HCT116 (cell line): Measurements from ENCODE around the gene CGRRF1. TPM values are rescaled to one million over a fixed set of nuclear protein-coding genes. Genes with fewer than 3 reads are reported as not detected.

Experiments
- ATAC-seq: fragments of 200-7000 bp; cut with Tn5 transposase; 2 replicates; pipeline ENCODE4 v1.9.1; 2020; ENCODE audit warnings: mild to moderate bottlenecking, moderate library complexity
- BruUV-seq: library from RNA; stranded (reverse); fragments of 400-500 nt; replicated peaks from 2 replicates; lab custom pipeline; 2021; lab: Mats Ljungman, UMichigan
- CTCF ChIA-PET: fragments of 300-600 bp; sonication (Branson Sonifier 250); formaldehyde crosslinking; loops from one replicate; lab custom pipeline; 2021; ENCODE audit warnings: antibody characterized with exemption; lab: Charles Lee
- POLR2A ChIA-PET: fragments of 300-600, 350-600 bp; sonication (Branson Sonifier 250); formaldehyde crosslinking; loops from one replicate; lab custom pipeline; 2021; ENCODE audit warnings: antibody characterized with exemption; lab: Charles Lee
- RAD21 ChIA-PET, 2 experiments: fragments of 300-600 bp; sonication (Branson Sonifier 250); formaldehyde crosslinking; loops; one replicate each; lab custom pipeline; 2023; ENCODE audit warnings: low total read pairs in 2 of 2; ENCODE audit not compliant: uncharacterized antibody in 2 of 2, unreplicated experiment in 2 of 2, low non-redundant PET in 1 of 2; lab: Charles Lee
- DNase-seq: peaks from one replicate; pipeline ENCODE4 v3.0.0-alpha.2; 2010; ENCODE audit warnings: low read depth, low spot score
- H2AFZ ChIP-seq: fragments of 200-600 bp; shearing (Covaris generic), sonication (generic); 2 replicates; pipeline ENCODE4 v1.6.1; 2017; ENCODE audit warnings: low read depth, mixed run types, mixed read lengths, antibody characterized with exemption, low read length; ENCODE audit not compliant: poor library complexity, severe bottlenecking
- H3K27ac ChIP-seq: 2 replicates; pipeline ENCODE4 v1.5.1; 2012; ENCODE audit warnings: low read depth, low read length
- H3K27me3 ChIP-seq: fragments of 200-600 bp; sonication (generic); 2 replicates; pipeline ENCODE4 v1.6.1; 2016; ENCODE audit warnings: mixed run types, low read length, mixed read lengths; ENCODE audit not compliant: insufficient read depth
- H3K36me3 ChIP-seq, 2 experiments: fragments of 200-500 bp in 1 of 2; fragments of 200-600 bp in 1 of 2; sonication (Bioruptor generic) in 1 of 2; sonication (generic) in 1 of 2; 2 replicates each; pipeline versions ENCODE4 v1.5.1 to v1.6.1; 2014 to 2016; ENCODE audit warnings: low read length in 2 of 2, inconsistent platforms in 1 of 2, mixed read lengths in 1 of 2, mixed run types in 1 of 2; ENCODE audit not compliant: insufficient read depth in 2 of 2, control insufficient read depth in 1 of 2
- H3K4me1 ChIP-seq, 2 experiments: fragments of 200-600 bp in 1 of 2; sonication (generic) in 1 of 2; 2 replicates each; pipeline versions ENCODE4 v1.5.1 to v1.6.1; 2012 to 2017; ENCODE audit warnings: low read length in 2 of 2, inconsistent platforms in 1 of 2, mild to moderate bottlenecking in 1 of 2, mixed read lengths in 1 of 2, mixed run types in 1 of 2, moderate library complexity in 1 of 2; ENCODE audit not compliant: insufficient read depth in 2 of 2, control insufficient read depth in 1 of 2
- H3K4me2 ChIP-seq: fragments of 200-600 bp; sonication (generic); 2 replicates; pipeline ENCODE4 v1.6.1; 2017; ENCODE audit warnings: mixed run types, low read length, mixed read lengths
- H3K4me3 ChIP-seq, 2 experiments: fragments of 200-600 bp in 1 of 2; sonication (generic) in 1 of 2; replicated peaks in 1 of 2; 2 replicates each; pipeline ENCODE4 v1.5.1; 2011 to 2016; ENCODE audit warnings: low read length in 2 of 2, control low read depth in 1 of 2, low read depth in 1 of 2, mild to moderate bottlenecking in 1 of 2, mixed read lengths in 1 of 2, mixed run types in 1 of 2
- H3K79me2 ChIP-seq: fragments of 200-600 bp; sonication (generic); 2 replicates; pipeline ENCODE4 v1.6.1; 2017; ENCODE audit warnings: mild to moderate bottlenecking, mixed run types, low read length, moderate library complexity, mixed read lengths; ENCODE audit not compliant: insufficient read depth
- H3K9ac ChIP-seq: fragments of 200-600 bp; sonication (generic); 2 replicates; pipeline ENCODE4 v1.6.1; 2016; ENCODE audit warnings: low read length, mixed read lengths
- H3K9me2 ChIP-seq: fragments of 200-600 bp; sonication (generic), shearing (Covaris generic); 2 replicates; pipeline ENCODE4 v1.6.1; 2017; ENCODE audit warnings: mixed run types, mild to moderate bottlenecking, moderate library complexity; ENCODE audit not compliant: insufficient read depth
- H3K9me3 ChIP-seq, 2 experiments: fragments of 200-500 bp in 1 of 2; fragments of 200-600 bp in 1 of 2; sonication (Bioruptor generic) in 1 of 2; sonication (generic) in 1 of 2; 2 replicates each; pipeline ENCODE4 v1.6.1; 2014 to 2017; ENCODE audit warnings: low read length in 2 of 2, mixed read lengths in 2 of 2, inconsistent platforms in 1 of 2, low read depth in 1 of 2, mild to moderate bottlenecking in 1 of 2, mixed run types in 1 of 2, moderate library complexity in 1 of 2; ENCODE audit not compliant: control insufficient read depth in 1 of 2, insufficient read depth in 1 of 2
- H4K20me1 ChIP-seq: fragments of 200-600 bp; sonication (generic), shearing (Covaris generic); 2 replicates; pipeline ENCODE4 v1.6.1; 2017; ENCODE audit warnings: mixed run types, mild to moderate bottlenecking, moderate library complexity; ENCODE audit not compliant: insufficient read depth
- CBX3 ChIP-seq: IDR thresholded peaks from 2 replicates; pipeline ENCODE4 v1.6.1; 2012; ENCODE audit warnings: low read depth
- CEBPB ChIP-seq: IDR thresholded peaks from 2 replicates; pipeline ENCODE4 v1.6.1; 2012; ENCODE audit warnings: low read depth
- CTCF ChIP-seq, 3 experiments: fragments of 200-600 bp in 1 of 3; sonication (generic) in 1 of 3; IDR thresholded peaks in 2 of 3; conservative IDR thresholded peaks in 1 of 3; 2 replicates each; pipeline ENCODE4 v1.5.1; 2012 to 2017; ENCODE audit warnings: low read depth in 2 of 3, low read length in 2 of 3, antibody characterized with exemption in 1 of 3, borderline replicate concordance in 1 of 3, control low read depth in 1 of 3, mild to moderate bottlenecking in 1 of 3, mixed read lengths in 1 of 3, mixed run types in 1 of 3, moderate library complexity in 1 of 3; ENCODE audit not compliant: insufficient read depth in 1 of 3
- EGR1 ChIP-seq: IDR thresholded peaks from 2 replicates; pipeline ENCODE4 v1.6.1; 2012; ENCODE audit warnings: low read depth
- ELF1 ChIP-seq: IDR thresholded peaks from 2 replicates; pipeline ENCODE4 v1.6.1; 2012; ENCODE audit warnings: low read depth, borderline replicate concordance
- EZH2 ChIP-seq: fragments of 200-600 bp; sonication (generic); IDR thresholded peaks from 2 replicates; pipeline ENCODE4 v1.6.1; 2017; ENCODE audit warnings: antibody characterized with exemption, mixed run types
- EZH2phosphoT487 ChIP-seq: fragments of 200-600 bp; IDR thresholded peaks from 2 replicates; pipeline ENCODE4 v1.6.1; 2018; ENCODE audit warnings: antibody characterized with exemption, borderline replicate concordance
- FOSL1 ChIP-seq: IDR thresholded peaks from 2 replicates; pipeline ENCODE4 v1.6.1; 2012; ENCODE audit warnings: low read depth
- POLR2AphosphoS5 ChIP-seq: IDR thresholded peaks from 2 replicates; pipeline ENCODE4 v1.6.1; 2011; ENCODE audit warnings: mild to moderate bottlenecking, low read depth, low read length, moderate library complexity
- RAD21 ChIP-seq: IDR thresholded peaks from 2 replicates; pipeline ENCODE4 v1.6.1; 2012; ENCODE audit warnings: low read depth, mild to moderate bottlenecking
- REST ChIP-seq: IDR thresholded peaks from 2 replicates; pipeline ENCODE4 v1.6.1; 2012; ENCODE audit warnings: low read depth
- SIN3A ChIP-seq: IDR thresholded peaks from 2 replicates; pipeline ENCODE4 v1.6.1; 2012; ENCODE audit warnings: low read depth
- SP1 ChIP-seq: IDR thresholded peaks from 2 replicates; pipeline ENCODE4 v1.6.1; 2012; ENCODE audit warnings: low read depth
- SRF ChIP-seq: IDR thresholded peaks from 2 replicates; pipeline ENCODE4 v1.6.1; 2012; ENCODE audit warnings: low read depth
- TCF7L2 ChIP-seq: IDR thresholded peaks from 2 replicates; pipeline ENCODE4 v1.7.0; 2011; ENCODE audit warnings: borderline replicate concordance, inconsistent platforms; ENCODE audit not compliant: insufficient read depth, insufficient read length; ENCODE audit errors: extremely low read depth
- YY1 ChIP-seq: IDR thresholded peaks from 2 replicates; pipeline ENCODE4 v1.6.1; 2011; ENCODE audit warnings: low read length, low read depth, moderate library complexity, mild to moderate bottlenecking; ENCODE audit not compliant: insufficient replicate concordance; ENCODE audit errors: extremely low read depth
- ZBTB33 ChIP-seq: IDR thresholded peaks from 2 replicates; pipeline ENCODE4 v1.6.1; 2011; ENCODE audit warnings: mild to moderate bottlenecking, low read length, moderate library complexity; ENCODE audit not compliant: insufficient replicate concordance; ENCODE audit errors: extremely low read depth
- ZFX ChIP-seq: fragments of 450-650 bp; IDR thresholded peaks from 2 replicates; pipeline ENCODE4 v1.6.1; 2017
- ZNF274 ChIP-seq: fragments of 200-500 bp; sonication (Bioruptor generic); IDR thresholded peaks from 2 replicates; pipeline ENCODE4 v1.6.1; 2014; ENCODE audit warnings: mild to moderate bottlenecking, low read depth, low read length, inconsistent platforms
- intact Hi-C: fragments of 100-400 bp; cut with micrococcal nuclease; formaldehyde crosslinking; loops from 2 replicates; pipeline ENCODE4 v1.10.0; 2022
- total RNA-seq: library from RNA; stranded (reverse); gene quantifications from one replicate; pipeline ENCODE4 v1.2.1, GENCODE V29; 2021; ENCODE audit not compliant: unreplicated experiment

CGRRF1 gene
- total RNA-seq, 1 experiment from 2014 or later: 15.9 TPM

GRCh38 chr14:54565785-54566409 is 56.2 kb downstream of the CGRRF1 start:
- RAD21 ChIA-PET: interaction anchor here (1.1 to 3.0 kb wide), 3 partner anchors 126 to 208 kb away, joined by 3 to 16 read pairs (median 10); no protein-coding TSS in a partner anchor
- H3K27ac ChIP-seq: peak overlapping the region; percentile 74
- H2AFZ ChIP-seq: peak overlapping the region; percentile 79
- no peak for TF ChIP-seq CEBPB
- no peak; a peak in 1 of 6 replicates for TF ChIP-seq CTCF (IDR thresholded peaks at IDR 0.05 in 2 of 3, conservative IDR thresholded peaks at IDR 0.05 in 1 of 3; ENCODE audit: borderline replicate concordance in 1 of 3, insufficient read depth in 1 of 3, low read depth in 2 of 3, low read length in 2 of 3)
- TF ChIP-seq CBX3: no peak; the same call in 1 of the 2 replicates
- TF ChIP-seq ELF1: no peak
- TF ChIP-seq EZH2phosphoT487: no peak
- no peak for TF ChIP-seq ZNF274
- TF ChIP-seq RAD21: 0 out of 2 replicates have a peak, but pooled peaks have one; percentile 1
- TF ChIP-seq ZBTB33: no peak
- TF ChIP-seq SIN3A: peak; percentile 42; the same call in 1 of the 2 replicates
- no peak for TF ChIP-seq SRF
- TF ChIP-seq TCF7L2: peak; percentile 5
- no peak for TF ChIP-seq REST
- no peak for TF ChIP-seq ZFX
- peak; percentile 26 for TF ChIP-seq YY1
- TF ChIP-seq EGR1: no peak; the same call in 1 of the 2 replicates
- TF ChIP-seq POLR2AphosphoS5: peak; percentile 10; the same call in 1 of the 2 replicates
- TF ChIP-seq FOSL1: no peak
- peak; percentile 30; the same call in 1 of the 2 replicates for TF ChIP-seq SP1
- no peak for TF ChIP-seq EZH2

More at GRCh38 chr14:54565785-54566409, 56.2 kb downstream of the CGRRF1 start:
- peaks cover 10 to 46% of the 10 kb centered on the region in 2 experiments for H3K4me1 ChIP-seq
- H3K79me2 ChIP-seq: peaks cover 11% of the 10 kb centered on the region; the same call in 1 of the 2 replicates
- H3K9ac ChIP-seq: peak overlapping the region; percentile 76
- no peaks in the 10 kb centered on the region; a peak in 1 of 4 replicates for H3K36me3 ChIP-seq
- ChIA-PET CTCF (interaction anchor here (1.3 to 5.4 kb wide), 4 partner anchors 125 to 239 kb away, joined by 3 to 131 read pairs (median 26); no protein-coding TSS in a partner anchor), POLR2A (interaction anchor here (0.9 to 3.8 kb wide), 4 partner anchors 17 to 208 kb away, joined by 5 to 24 read pairs (median 6); partner anchors contain the start of gene CGRRF1)
- ATAC-seq (peak; percentile 51), DNase-seq (no peak)
- no peaks in the 10 kb centered on the region for H3K9me2 ChIP-seq
- H3K9me3 ChIP-seq: no peaks in the 10 kb centered on the region
- H3K4me2 ChIP-seq: peak overlapping the region; percentile 96
- H3K27me3 ChIP-seq: no peaks in the 10 kb centered on the region
- intact Hi-C loops: loop anchor here (2.0 to 5.0 kb wide), 2 partner anchors 86 to 327 kb away; no protein-coding TSS in a partner anchor
- no TSS peak for BruUV-seq
- peak overlapping the region; percentile 61 to 73 for H3K4me3 ChIP-seq
- H4K20me1 ChIP-seq: no peaks in the 10 kb centered on the region
